Dedifferentiated amniotic fluid mesenchymal stem cell (primary cell): Measurements from ENCODE around the gene DACT2.
"Not testable (repeated sequence)": the region's sequence is repeated elsewhere in the genome, so short reads cannot be mapped to it uniquely, and the experiment has no call there.

Experiments used
- DNase-seq: peaks from one replicate; pipeline ENCODE4 v3.0.0-alpha.2; 2016; ENCODE audit errors: extremely low spot score

DACT2 gene

DNA sequence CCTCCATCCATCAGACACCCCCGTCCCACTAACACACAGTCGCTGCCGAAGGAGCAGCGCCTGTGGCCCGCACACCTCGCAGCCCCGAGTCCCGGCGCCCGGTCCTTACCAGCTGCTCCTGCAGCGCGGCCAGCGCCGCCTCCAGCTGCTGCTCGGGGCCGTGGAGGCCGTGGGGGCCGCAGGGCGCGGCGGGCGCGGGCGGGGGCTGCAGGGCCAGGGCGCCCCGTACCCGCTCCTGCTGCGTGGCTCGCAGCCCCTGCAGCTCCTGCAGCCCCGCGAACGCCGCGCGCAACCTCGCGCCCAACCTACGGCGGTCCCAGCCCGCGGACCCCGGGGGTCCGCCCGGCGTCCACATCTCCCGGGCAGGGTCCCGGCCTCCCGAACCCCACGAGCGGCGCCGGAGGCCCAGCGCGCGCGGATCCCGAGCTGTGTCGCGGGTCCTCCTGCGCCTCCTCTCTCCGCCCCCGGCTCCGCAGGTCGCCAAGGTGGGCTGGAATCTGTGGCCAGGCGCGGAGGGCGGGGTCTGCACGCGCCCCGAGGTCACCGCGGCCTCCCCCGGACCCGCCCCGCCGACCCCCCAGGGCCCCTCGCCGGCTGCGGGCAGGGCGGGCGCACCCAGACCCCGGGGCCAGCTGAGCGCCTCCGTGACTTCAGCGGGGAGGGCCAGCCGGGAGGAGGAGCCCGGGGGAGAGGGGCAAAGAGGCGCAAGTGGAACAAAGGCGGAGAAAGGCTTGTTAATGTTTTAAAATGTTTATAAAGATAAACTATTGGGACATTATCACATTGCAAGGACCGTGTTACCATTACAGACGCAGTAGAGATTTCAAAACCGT lies at the start of gene DACT2:
TSS of gene DACT2 (minus strand) at position 499 of the 833 bp plus-strand sequence. CDS start at position 355, 144 bp downstream.
- no peak for DNase-seq

DNA sequence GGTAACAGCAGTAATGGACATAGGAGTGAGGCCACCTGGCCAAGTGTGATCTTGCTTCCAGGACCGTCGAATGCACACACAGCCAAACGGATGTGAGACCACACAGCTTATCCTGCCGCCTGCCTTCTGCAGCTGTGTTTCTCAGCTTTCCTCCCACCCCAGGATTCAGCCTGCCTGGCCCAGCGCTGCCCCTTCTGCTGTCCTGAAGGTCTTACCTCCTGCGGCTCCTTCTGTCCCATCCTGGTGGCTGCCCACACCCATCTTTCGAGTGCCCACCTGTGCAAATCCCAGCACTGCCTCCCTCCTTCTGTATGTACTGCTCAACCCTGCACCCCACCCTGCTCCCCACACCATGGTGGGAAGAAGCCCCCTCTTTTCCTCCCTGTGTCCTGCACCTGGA lies 49.4 kb upstream of the DACT2 start:
- no peak for DNase-seq

DNA sequence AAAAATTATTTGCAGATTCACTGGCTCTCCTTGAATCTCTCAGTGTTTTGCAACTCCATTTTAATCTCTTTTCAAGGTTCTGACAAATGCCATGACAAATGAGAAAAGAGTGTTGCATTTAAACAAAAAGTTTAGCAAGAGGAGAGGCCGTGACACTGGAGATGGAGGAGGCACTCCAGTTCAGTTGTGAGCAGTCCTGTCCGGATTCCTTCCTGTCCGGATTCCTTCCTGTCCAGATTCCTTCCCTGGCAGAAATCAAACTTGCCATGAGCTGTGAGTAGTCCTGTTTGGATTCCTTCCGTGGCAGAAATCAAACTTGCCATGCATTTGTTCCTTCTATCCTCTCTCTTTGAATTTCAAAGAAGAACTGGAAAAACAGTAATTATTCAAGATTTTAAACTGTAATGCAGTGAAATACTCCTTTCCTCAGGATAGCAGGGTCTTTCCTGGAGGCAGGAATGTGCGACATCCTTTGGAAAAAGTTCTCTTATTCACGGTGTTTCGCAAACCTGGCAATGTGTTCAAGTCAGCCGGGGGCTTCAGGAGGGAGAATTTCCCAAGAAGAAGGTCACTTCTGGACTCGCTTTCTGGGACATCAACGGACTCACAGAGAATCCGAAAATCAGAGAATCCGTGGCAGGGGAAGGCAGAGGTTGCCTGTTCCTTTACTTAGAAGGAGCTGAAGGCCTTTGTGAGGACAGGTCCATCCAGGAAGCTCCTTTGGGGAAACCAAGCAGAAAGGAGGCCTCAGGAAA lies 48.7 kb upstream of the DACT2 start:
- no peak for DNase-seq

GRCh38 chr6:168367285-168367751 lies 47.7 kb upstream of the DACT2 start:
- no peak for DNase-seq

- no peak for DNase-seq
These were observed 46.9 kb upstream of the DACT2 start for GRCh38 chr6:168366473-168366872.

DNA sequence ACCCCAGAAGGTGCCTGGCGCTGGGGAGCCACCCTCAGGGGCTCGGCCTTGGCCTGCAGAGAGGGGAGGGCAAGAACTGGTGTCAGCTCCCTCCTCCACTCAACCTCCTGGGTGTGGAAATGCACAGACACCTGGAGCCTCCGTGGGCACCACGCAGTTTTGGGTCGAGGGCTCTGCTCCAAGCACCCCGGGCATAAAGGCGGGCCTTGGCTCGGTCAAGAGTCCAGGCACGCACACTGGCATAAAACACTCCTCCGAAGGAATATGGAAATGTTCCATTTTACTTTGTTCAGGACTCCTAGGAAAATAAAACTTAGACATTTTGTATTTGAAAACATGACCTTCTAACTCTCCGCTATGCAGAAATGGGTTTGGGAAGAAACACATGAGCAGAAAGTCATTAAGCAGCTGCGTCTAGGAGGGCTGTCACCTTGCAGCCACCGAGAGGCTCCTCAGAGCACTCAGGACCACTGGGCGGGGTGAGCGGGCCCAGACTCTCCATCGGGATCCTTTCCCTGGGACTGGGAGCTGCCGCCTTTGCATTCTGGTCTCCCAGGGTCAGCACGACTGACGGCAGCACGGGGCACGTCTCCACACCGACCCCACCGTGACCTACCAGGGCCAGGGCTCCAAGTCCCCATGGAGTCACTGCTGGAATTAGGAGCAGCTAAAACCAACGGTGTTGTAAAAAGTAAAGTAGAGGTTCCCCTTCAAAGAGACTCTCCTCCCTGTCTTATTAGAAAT lies 46.0 kb upstream of the DACT2 start:
- no peak for DNase-seq

- no peak for DNase-seq
These were observed 45.3 kb upstream of the DACT2 start for GRCh38 chr6:168364793-168365421.

DNA sequence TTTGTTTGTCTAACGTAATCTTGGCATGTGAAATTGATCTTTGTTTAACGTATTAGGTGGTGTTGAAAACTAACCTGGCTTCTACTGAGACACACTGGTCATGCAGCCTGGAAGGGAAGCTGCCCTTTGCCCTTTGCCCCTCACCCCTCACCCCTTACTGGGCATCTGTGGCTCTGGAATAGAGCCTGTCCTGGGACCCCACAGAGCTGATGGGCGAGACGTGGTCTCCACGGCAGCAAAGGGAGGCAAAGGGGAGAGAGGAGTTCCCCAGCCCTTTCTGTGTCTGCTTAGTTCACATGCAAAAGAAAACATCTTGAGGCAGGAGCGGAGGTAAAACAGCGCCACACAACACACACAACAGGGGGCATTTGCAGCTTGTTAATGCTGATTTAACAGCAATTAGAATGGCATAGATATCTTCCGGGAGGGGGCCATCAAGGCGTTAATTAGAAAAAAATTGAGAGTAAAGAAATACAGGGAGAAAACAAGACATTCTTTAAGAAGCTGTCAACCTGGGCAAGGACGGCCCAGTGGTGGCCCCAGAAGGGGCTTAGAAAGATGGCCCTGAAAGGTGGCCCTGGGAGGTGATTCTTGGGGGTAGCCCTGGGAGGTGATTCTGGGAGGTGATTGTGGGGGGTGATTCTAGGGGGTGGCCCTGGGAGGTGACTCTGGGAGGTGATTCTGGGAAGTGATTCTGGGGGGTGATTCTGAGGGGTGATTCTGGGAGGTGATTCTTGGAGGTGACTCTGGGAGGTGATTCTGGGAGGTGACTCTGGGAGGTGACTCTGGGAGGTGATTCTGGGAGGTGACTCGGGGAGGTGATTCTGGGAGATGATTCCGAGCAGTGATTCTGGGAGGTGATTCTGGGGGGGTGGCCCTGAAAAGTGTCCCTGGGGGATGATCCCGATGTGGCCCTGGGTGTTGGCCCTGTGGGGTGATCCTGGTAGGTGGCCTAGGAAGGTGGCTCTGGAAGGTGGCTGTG lies 44.5 kb upstream of the DACT2 start:
- no peak for DNase-seq

GRCh38 chr6:168363302-168363701 lies 43.7 kb upstream of the DACT2 start:
- DNase-seq, result no peak

DNA sequence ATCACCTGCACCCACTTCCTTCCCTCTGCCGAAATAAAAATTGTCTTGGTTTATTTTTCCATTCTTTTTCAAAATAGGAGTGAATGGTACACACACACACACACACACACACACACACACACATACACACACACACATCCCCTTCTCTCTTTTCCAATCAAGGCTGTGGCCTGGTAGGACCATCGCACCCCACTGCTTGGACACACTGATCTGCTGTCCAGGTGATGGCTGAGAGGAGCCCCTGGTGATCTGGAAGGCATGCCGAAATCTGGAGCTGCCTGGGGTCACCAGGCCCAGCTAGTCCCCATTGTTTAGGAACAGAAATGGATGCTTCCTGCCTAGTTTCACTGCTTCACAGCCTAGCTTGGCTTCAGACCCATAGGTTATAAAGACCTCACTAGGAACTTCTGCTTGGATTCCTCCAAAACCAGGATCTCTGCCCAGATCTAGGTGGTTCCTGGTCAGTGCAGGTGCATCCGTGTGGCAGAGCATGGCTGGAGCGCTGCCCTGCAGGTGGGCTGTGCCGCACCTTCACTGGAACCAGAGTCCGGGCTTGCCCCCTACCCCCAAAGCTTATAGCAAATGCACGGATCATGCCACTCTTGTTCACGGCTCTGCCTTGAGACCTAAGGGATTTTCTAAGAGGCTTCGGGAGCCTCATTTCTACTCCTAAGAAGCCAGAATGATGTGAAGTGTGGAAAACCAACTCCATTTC lies 42.9 kb upstream of the DACT2 start:
- DNase-seq, result no peak

DNA sequence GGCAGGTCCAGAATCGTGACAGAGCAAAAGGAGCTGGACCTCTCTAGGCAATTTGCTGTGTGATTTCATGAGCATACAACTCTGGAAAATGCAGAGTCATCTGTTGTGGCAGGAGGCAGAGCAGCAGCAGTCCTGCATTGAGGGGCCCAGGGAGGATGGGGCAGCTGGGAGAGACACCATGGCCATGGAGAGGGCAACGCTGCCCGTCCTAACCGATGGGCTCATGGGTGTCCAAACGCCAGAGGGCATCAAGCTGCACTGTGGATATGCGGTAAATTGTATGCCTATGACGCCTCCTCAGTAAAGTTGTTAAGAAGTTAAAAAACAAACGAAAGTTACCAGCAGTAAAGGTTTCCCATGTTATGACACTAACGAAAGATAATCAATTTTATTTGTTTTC lies 42.2 kb upstream of the DACT2 start:
- no peak for DNase-seq

DNA sequence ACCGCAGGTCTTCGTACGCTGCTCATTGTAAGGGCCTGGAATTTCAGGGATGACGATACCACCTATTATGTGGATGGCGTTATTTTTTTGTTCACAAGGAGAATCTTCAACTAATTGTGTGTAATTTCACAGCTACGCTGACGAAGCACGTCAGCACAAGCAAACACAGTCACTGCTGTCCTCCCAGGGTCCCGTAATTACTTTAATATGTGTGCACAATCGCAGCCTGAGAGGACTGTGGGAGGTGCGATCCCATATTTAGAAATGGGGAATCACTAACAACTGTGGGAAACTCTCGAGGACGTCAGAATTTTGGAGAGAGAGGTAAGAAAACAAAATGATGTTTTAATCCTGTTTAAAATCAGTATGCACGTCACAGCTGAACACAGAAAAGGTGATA lies 40.2 kb upstream of the DACT2 start:
- no peak for DNase-seq

DNA sequence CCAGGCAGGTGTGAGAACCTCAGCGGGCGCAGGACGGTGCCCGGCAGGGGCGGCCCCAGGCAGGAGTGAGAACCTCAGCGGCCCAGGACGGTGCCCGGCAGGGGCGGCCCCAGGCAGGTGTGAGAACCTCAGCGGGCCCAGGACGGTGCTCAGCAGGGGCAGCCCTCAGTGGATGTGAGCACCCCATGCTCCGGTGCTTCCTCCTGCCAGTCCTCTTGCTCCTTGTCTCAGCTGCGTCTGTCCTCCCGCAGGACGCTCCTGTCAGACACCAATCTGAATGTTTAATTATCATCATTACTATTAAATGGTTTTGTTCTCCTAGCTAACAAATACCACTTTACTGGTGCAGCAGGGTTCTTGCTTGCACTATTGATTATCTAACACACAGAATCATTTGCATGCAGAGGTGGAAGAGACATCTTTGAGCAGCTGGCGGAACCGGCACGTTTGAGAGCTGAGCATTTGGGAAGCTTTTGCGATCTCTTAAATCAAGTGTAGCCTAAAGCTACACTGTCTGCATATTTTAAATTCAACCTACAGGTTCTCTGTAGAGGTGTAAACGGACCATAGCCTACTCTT lies 39.4 kb upstream of the DACT2 start:
- no peak for DNase-seq

- DNase-seq, result not testable (repeated sequence)
These were observed 37.3 kb upstream of the DACT2 start for GRCh38 chr6:168356872-168357271.

GRCh38 chr6:168355716-168356522 lies 36.3 kb upstream of the DACT2 start:
- no peak for DNase-seq

DNA sequence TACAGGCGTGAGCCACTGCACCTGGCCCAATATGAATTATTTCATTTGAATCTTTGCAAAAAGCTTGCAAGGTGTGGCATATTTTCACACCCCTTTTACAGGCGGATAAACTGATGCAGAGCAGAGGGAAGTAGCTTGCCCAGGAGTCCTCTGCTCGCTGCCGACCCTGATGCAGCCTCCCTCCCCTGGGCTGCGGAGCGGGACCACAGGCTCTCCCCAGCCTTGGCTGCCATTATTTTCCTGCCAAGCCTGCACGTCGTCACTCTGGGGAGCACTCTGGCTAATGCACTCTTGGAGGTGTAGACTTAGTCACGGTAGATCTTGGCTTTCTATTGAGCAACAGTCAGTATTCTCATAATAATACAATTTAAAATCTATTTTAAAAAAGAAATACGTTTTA lies 34.8 kb upstream of the DACT2 start:
- no peak for DNase-seq

GRCh38 chr6:168353041-168353440 lies 33.5 kb upstream of the DACT2 start:
- no peak for DNase-seq

- no peak for DNase-seq
These were observed 32.5 kb upstream of the DACT2 start for GRCh38 chr6:168352096-168352495.

DNA sequence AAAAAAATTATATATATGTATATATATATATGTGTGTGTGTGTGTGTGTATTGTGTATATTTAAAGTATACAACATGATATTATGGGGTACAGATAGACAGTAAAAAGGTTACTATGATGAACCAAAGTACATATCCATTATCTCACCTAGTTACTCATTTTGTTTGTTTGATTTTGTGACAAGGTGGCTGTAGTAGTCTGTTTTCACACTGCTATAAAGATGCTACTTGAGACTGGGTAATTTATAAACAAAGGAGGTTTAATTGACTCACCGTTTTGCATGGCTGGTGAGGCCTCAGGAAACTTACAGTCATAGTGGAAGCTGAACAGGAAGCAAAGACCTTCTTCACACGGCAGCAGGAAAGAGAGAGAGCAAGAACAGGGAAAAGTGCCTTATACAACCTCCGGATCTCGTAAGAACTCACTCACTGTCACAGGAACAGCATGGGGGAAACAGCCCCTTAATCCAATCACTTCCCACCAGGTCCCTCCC lies 30.2 kb upstream of the DACT2 start:
- DNase-seq, result no peak
